ENCODE measurements around the gene EDARADD. TPM values are rescaled to one million over a fixed set of nuclear protein-coding genes. Genes with fewer than 3 reads are reported as not detected.

Gene EDARADD
- total and polyA plus RNA-seq, 2 of the 13 experiments (the other 11 are each of a cell fraction or from before 2014, with no cell fraction given): 0.03 TPM; not detected in 1

- no peak for TF ChIP-seq YEATS2 (CRISPR knock-in tag; IDR thresholded peaks at IDR 0.05; ENCODE audit: borderline replicate concordance)
- no peak for TF ChIP-seq JARID2 (CRISPR knock-in tag; IDR thresholded peaks at IDR 0.05; ENCODE audit: insufficient replicate concordance)
Measured at GRCh38 chr1:236396665-236397043, 2.6 kb downstream of the EDARADD start (continued).

DNA sequence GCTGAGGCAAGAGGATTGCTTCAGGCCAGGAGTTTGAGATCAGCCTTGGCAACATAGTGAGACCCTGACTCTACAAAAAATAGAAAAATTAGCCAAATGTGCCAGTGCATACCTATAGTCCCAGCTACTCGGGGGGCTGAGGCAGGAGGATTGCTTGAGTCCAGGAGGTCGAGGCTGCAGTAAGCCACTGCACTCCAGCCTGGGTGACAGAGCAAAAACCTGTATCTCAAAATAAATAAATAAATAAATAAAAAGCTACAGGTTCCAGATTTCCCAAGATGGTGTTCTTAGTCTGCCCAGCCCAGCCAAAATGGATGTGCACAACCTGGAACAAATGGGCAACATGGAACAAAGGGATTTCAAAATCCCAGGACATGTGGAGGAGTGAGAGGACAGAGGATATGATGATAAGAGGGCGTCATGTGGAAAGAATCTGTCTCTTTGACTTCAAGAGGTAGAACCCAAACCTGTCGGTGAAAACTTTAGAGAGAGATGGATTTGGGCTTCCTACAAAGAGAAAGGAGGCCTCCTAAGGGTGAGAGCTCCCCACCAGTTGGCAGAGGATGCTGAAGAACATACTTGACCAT lies 3.2 kb downstream of the EDARADD start:
- DNase-seq (ENCODE audit: low spot score): peak; percentile 30
- in situ Hi-C loops (cut with HindIII; ENCODE audit: extremely low pct_ligation_motif_present, low pct_unique_long_range_greater_than_20kb): no loop called here
- POLR2A ChIA-PET: no interaction called here
- H3K79me2 ChIP-seq (ENCODE audit: insufficient read depth, low read length): no peaks in the 10 kb centered on the region
- H2AFZ ChIP-seq (ENCODE audit: low read length): no peak overlapping the region
- no peak for FAIRE-seq
- CTCF ChIA-PET (ENCODE audit: low intra/inter-chr PET ratio, low total read pairs): no interaction called here
- peaks cover 53% of the 10 kb centered on the region for H3K4me1 ChIP-seq (ENCODE audit: insufficient read depth, low read length)
- H3K27me3 ChIP-seq (ENCODE audit: control insufficient read depth in 1 of 2, insufficient read depth in 2 of 2, low read length in 2 of 2): peaks cover 7 to 51% of the 10 kb centered on the region in 2 experiments
- no TSS peak for BruUV-seq (replicated peaks)
- H3K9me3 ChIP-seq (ENCODE audit: low read length): no peaks in the 10 kb centered on the region
- no peaks in the 10 kb centered on the region for H3K36me3 ChIP-seq (replicated peaks in 1 of 2; ENCODE audit: control insufficient read depth in 1 of 2, insufficient read depth in 2 of 2, low read length in 2 of 2)
- H3K4me3 ChIP-seq (replicated peaks in 1 of 3; ENCODE audit: insufficient read depth in 1 of 3, low read depth in 2 of 3, low read length in 3 of 3): no peak overlapping the region
- TF ChIP-seq SOX6 (IDR thresholded peaks at IDR 0.05) (no peak), SOX6 (CRISPR knock-in tag; IDR thresholded peaks at IDR 0.05) (peak; percentile 39; the same call in 1 of the 2 replicates), CEBPB (IDR thresholded peaks at IDR 0.05; ENCODE audit: borderline replicate concordance, low read depth, low read length) (peak; percentile 55; the same call in 1 of the 2 replicates), CEBPG (CRISPR knock-in tag; IDR thresholded peaks at IDR 0.05) (0 out of 2 replicates have a peak, but pooled peaks have one; percentile 24), ZNF878 (CRISPR knock-in tag; IDR thresholded peaks at IDR 0.05) (no peak), TOPORS (CRISPR knock-in tag; IDR thresholded peaks at IDR 0.05) (no peak)
- WGBS (ENCODE audit: low lambda C conversion rate): 47% methylated on average over 4 of the region's 4 CpGs
- no peak for ATAC-seq
- H3K27ac ChIP-seq (ENCODE audit: extremely low read length, insufficient read depth, low read length): no peak overlapping the region
- H3K9ac ChIP-seq (ENCODE audit: insufficient read depth, low read depth, low read length): no peak overlapping the region
- no peak overlapping the region for H3K4me2 ChIP-seq (ENCODE audit: low read depth, low read length)
- intact Hi-C loops (cut with micrococcal nuclease; ENCODE audit: unreplicated experiment): loop anchor here (5.0 kb wide), 2 partner anchors 95 to 125 kb away; partner anchors contain the start of gene LGALS8
- H4K20me1 ChIP-seq (ENCODE audit: insufficient read depth, low read length): no peaks in the 10 kb centered on the region

All from HepG2 (cell line).